DND-41 (cell line): ENCODE data around the gene SND1.

Experiments used
- CTCF ChIP-seq: IDR thresholded peaks from 2 replicates; pipeline ENCODE4 v1.5.1; 2012; ENCODE audit warnings: borderline replicate concordance, low read length, moderate library complexity, mild to moderate bottlenecking; ENCODE audit not compliant: poor library complexity, severe bottlenecking; ENCODE audit errors: extremely low read depth
- EZH2 ChIP-seq: IDR thresholded peaks from 3 replicates; pipeline ENCODE4 v1.6.1; 2012; ENCODE audit warnings: borderline replicate concordance, low read depth, mild to moderate bottlenecking, moderate library complexity, low read length, inconsistent platforms; ENCODE audit not compliant: severe bottlenecking

GRCh38 chr7:128103498-128104107 lies 451.6 kb downstream of the SND1 start:
- TF ChIP-seq CTCF (no peak), EZH2 (no peak)
